Measurements from ENCODE around the gene TRPC4.

Gene TRPC4

GRCh38 chr13:37669845-37670244 lies 199.7 kb downstream of the TRPC4 start:
- Histone ChIP-seq H3K4me2 (no peak overlapping the region), H3K27me3 (no peaks in the 10 kb centered on the region), H3K4me1 (peaks cover 12% of the 10 kb centered on the region), H3K4me3 (no peak overlapping the region), H3K9me3 (no peaks in the 10 kb centered on the region), H3K9ac (no peak overlapping the region), H4K20me1 (no peaks in the 10 kb centered on the region), H3K36me3 (no peaks in the 10 kb centered on the region), H3K27ac (no peak overlapping the region)
- TF ChIP-seq Cebpa-rat (IDR thresholded peaks at IDR 0.05) = no peak

- Histone ChIP-seq H3K4me3 (no peak overlapping the region), H3K27ac (no peak overlapping the region), H3K27me3 (no peaks in the 10 kb centered on the region), H3K4me1 (peaks cover 12% of the 10 kb centered on the region), H3K4me2 (no peak overlapping the region), H3K9me3 (no peaks in the 10 kb centered on the region), H4K20me1 (no peaks in the 10 kb centered on the region), H3K9ac (no peak overlapping the region), H3K36me3 (no peaks in the 10 kb centered on the region)
- no peak for TF ChIP-seq Cebpa-rat (IDR thresholded peaks at IDR 0.05)
These were observed 201.9 kb downstream of the TRPC4 start for GRCh38 chr13:37667702-37668101.

- no peaks in the 10 kb centered on the region for H3K27me3 ChIP-seq
These were observed 203.5 kb downstream of the TRPC4 start for GRCh38 chr13:37666036-37666435.

GRCh38 chr13:37665420-37665819 lies 204.2 kb downstream of the TRPC4 start:
- H4K20me1 ChIP-seq = no peaks in the 10 kb centered on the region
- peak overlapping the region; percentile 48 for H3K4me2 ChIP-seq

More at GRCh38 chr13:37666036-37666435, 203.5 kb downstream of the TRPC4 start:
- Histone ChIP-seq H3K4me1 (peaks cover 12% of the 10 kb centered on the region), H3K36me3 (no peaks in the 10 kb centered on the region), H3K9ac (no peak overlapping the region), H3K27ac (no peak overlapping the region), H4K20me1 (no peaks in the 10 kb centered on the region), H3K4me2 (peak overlapping the region; percentile 48), H3K9me3 (no peaks in the 10 kb centered on the region), H3K4me3 (no peak overlapping the region)
- no peak for TF ChIP-seq Cebpa-rat (IDR thresholded peaks at IDR 0.05)

GRCh38 chr13:37663724-37664123 lies 205.8 kb downstream of the TRPC4 start:
- no peaks in the 10 kb centered on the region for H4K20me1 ChIP-seq
- H3K4me1 ChIP-seq = peaks cover 12% of the 10 kb centered on the region
- no peak overlapping the region for H3K4me3 ChIP-seq
- no peak for TF ChIP-seq Cebpa-rat (IDR thresholded peaks at IDR 0.05)
- H3K36me3 ChIP-seq = no peaks in the 10 kb centered on the region
- H3K4me2 ChIP-seq = no peak overlapping the region
- no peak overlapping the region for H3K9ac ChIP-seq
- no peak overlapping the region for H3K27ac ChIP-seq
- no peaks in the 10 kb centered on the region for H3K27me3 ChIP-seq
- H3K9me3 ChIP-seq = no peaks in the 10 kb centered on the region; the same call in 1 of the 2 replicates

More at GRCh38 chr13:37665420-37665819, 204.2 kb downstream of the TRPC4 start:
- no peak overlapping the region for H3K27ac ChIP-seq
- H3K4me1 ChIP-seq = peaks cover 12% of the 10 kb centered on the region
- H3K27me3 ChIP-seq = no peaks in the 10 kb centered on the region
- H3K36me3 ChIP-seq = no peaks in the 10 kb centered on the region
- H3K4me3 ChIP-seq = no peak overlapping the region
- TF ChIP-seq Cebpa-rat (IDR thresholded peaks at IDR 0.05) = no peak
- H3K9me3 ChIP-seq = no peaks in the 10 kb centered on the region
- no peak overlapping the region for H3K9ac ChIP-seq

- no peaks in the 10 kb centered on the region for H3K27me3 ChIP-seq
- no peak overlapping the region for H3K9ac ChIP-seq
- H4K20me1 ChIP-seq = no peaks in the 10 kb centered on the region
- no peak for TF ChIP-seq Cebpa-rat (IDR thresholded peaks at IDR 0.05)
- peaks cover 12% of the 10 kb centered on the region for H3K4me1 ChIP-seq
- no peak overlapping the region for H3K27ac ChIP-seq
- H3K4me3 ChIP-seq = no peak overlapping the region
- H3K4me2 ChIP-seq = no peak overlapping the region
- H3K9me3 ChIP-seq = no peaks in the 10 kb centered on the region; the same call in 1 of the 2 replicates
- no peaks in the 10 kb centered on the region for H3K36me3 ChIP-seq
These were observed 206.9 kb downstream of the TRPC4 start for GRCh38 chr13:37662624-37663023.

- H3K9ac ChIP-seq = no peak overlapping the region
- no peak overlapping the region for H3K27ac ChIP-seq
These were observed 211.6 kb downstream of the TRPC4 start for GRCh38 chr13:37657956-37658355.

GRCh38 chr13:37657134-37657533 lies 212.4 kb downstream of the TRPC4 start:
- H4K20me1 ChIP-seq = no peaks in the 10 kb centered on the region
- H3K4me3 ChIP-seq = no peak overlapping the region
- no peak overlapping the region for H3K4me2 ChIP-seq
- H3K4me1 ChIP-seq = no peaks in the 10 kb centered on the region
- no peaks in the 10 kb centered on the region for H3K36me3 ChIP-seq
- no peak for TF ChIP-seq Cebpa-rat (IDR thresholded peaks at IDR 0.05)
- H3K27ac ChIP-seq = no peak overlapping the region
- H3K9ac ChIP-seq = no peak overlapping the region
- no peaks in the 10 kb centered on the region for H3K27me3 ChIP-seq
- no peaks in the 10 kb centered on the region; the same call in 1 of the 2 replicates for H3K9me3 ChIP-seq

More at GRCh38 chr13:37657956-37658355, 211.6 kb downstream of the TRPC4 start:
- H3K4me1 ChIP-seq = no peaks in the 10 kb centered on the region
- no peaks in the 10 kb centered on the region for H4K20me1 ChIP-seq
- TF ChIP-seq Cebpa-rat (IDR thresholded peaks at IDR 0.05) = no peak
- H3K27me3 ChIP-seq = no peaks in the 10 kb centered on the region
- no peak overlapping the region for H3K4me2 ChIP-seq
- H3K36me3 ChIP-seq = no peaks in the 10 kb centered on the region
- H3K9me3 ChIP-seq = no peaks in the 10 kb centered on the region; the same call in 1 of the 2 replicates
- no peak overlapping the region for H3K4me3 ChIP-seq

GRCh38 chr13:37656247-37656940 lies 213.2 kb downstream of the TRPC4 start:
- Histone ChIP-seq H3K4me1 (no peaks in the 10 kb centered on the region), H3K27ac (no peak overlapping the region), H3K9me3 (no peaks in the 10 kb centered on the region; the same call in 1 of the 2 replicates), H3K9ac (no peak overlapping the region), H3K4me3 (no peak overlapping the region), H3K4me2 (no peak overlapping the region), H3K36me3 (no peaks in the 10 kb centered on the region), H4K20me1 (no peaks in the 10 kb centered on the region), H3K27me3 (no peaks in the 10 kb centered on the region)
- TF ChIP-seq Cebpa-rat (IDR thresholded peaks at IDR 0.05) = no peak

- Histone ChIP-seq H3K4me3 (no peak overlapping the region), H4K20me1 (no peaks in the 10 kb centered on the region), H3K9ac (no peak overlapping the region), H3K36me3 (no peaks in the 10 kb centered on the region), H3K27me3 (no peaks in the 10 kb centered on the region), H3K4me2 (no peak overlapping the region), H3K27ac (no peak overlapping the region), H3K9me3 (no peaks in the 10 kb centered on the region), H3K4me1 (no peaks in the 10 kb centered on the region)
- no peak for TF ChIP-seq Cebpa-rat (IDR thresholded peaks at IDR 0.05)
These were observed 217.0 kb downstream of the TRPC4 start for GRCh38 chr13:37652596-37652995.

Measured in BLaER1 (cell line).